H9 (cell line): ENCODE measurements around the gene IQGAP3. TPM values are rescaled to one million over a fixed set of nuclear protein-coding genes. Genes with fewer than 3 reads are reported as not detected.

Experiments used
- DNase-seq: peaks from one replicate; pipeline ENCODE4 v3.0.0-alpha.2; 2017
- H2AFZ ChIP-seq: one replicate; pipeline ENCODE4 v1.6.1; 2013; ENCODE audit warnings: mild to moderate bottlenecking, low read length, control low read depth, moderate library complexity
- H2AK5ac ChIP-seq: 2 replicates; pipeline ENCODE4 v1.6.1; 2013; ENCODE audit warnings: low read length, control low read depth, mixed read lengths; ENCODE audit not compliant: insufficient read length
- H2BK120ac ChIP-seq: one replicate; pipeline ENCODE4 v1.6.1; 2013; ENCODE audit warnings: low read depth, mild to moderate bottlenecking, low read length, control low read depth, inconsistent platforms; ENCODE audit not compliant: poor library complexity, severe bottlenecking
- H2BK12ac ChIP-seq: 2 replicates; pipeline ENCODE4 v1.6.1; 2013; ENCODE audit warnings: low read length, control low read depth, mixed read lengths, low read depth; ENCODE audit not compliant: insufficient read length
- H2BK15ac ChIP-seq: 2 replicates; pipeline ENCODE4 v1.6.1; 2013; ENCODE audit warnings: low read depth, low read length, control low read depth
- H2BK20ac ChIP-seq: one replicate; pipeline ENCODE4 v1.6.1; 2013; ENCODE audit warnings: low read depth, mild to moderate bottlenecking, low read length, control low read depth, inconsistent platforms; ENCODE audit not compliant: poor library complexity, severe bottlenecking
- H2BK5ac ChIP-seq: 2 replicates; pipeline ENCODE4 v1.6.1; 2013; ENCODE audit warnings: low read length, control low read depth, mixed read lengths; ENCODE audit not compliant: insufficient read length
- H3K14ac ChIP-seq: 2 replicates; pipeline ENCODE4 v1.6.1; 2013; ENCODE audit warnings: low read length, control low read depth; ENCODE audit not compliant: insufficient read depth
- H3K18ac ChIP-seq: 2 replicates; pipeline ENCODE4 v1.6.1; 2013; ENCODE audit warnings: low read depth, mild to moderate bottlenecking, mixed read lengths, low read length, control low read depth; ENCODE audit not compliant: insufficient read length
- H3K23ac ChIP-seq: 2 replicates; pipeline ENCODE4 v1.6.1; 2013; ENCODE audit warnings: low read length, control low read depth, mixed read lengths, low read depth; ENCODE audit not compliant: insufficient read length
- H3K23me2 ChIP-seq: 2 replicates; pipeline ENCODE4 v1.6.1; 2013; ENCODE audit warnings: low read depth, mild to moderate bottlenecking, mixed read lengths, low read length, control low read depth; ENCODE audit not compliant: insufficient read length, poor library complexity, severe bottlenecking
- H3K27ac ChIP-seq: 2 replicates; pipeline ENCODE4 v1.5.1; 2013; ENCODE audit warnings: low read length, control low read depth, mixed read lengths, low read depth; ENCODE audit not compliant: insufficient read length
- H3K27me3 ChIP-seq: 2 replicates; pipeline ENCODE4 v1.6.1; 2013; ENCODE audit warnings: low read length, control low read depth, inconsistent platforms; ENCODE audit not compliant: insufficient read depth
- H3K4ac ChIP-seq: 2 replicates; pipeline ENCODE4 v1.6.1; 2013; ENCODE audit warnings: low read depth, mild to moderate bottlenecking, control low read depth, inconsistent platforms, low read length, moderate library complexity
- H3K4me1 ChIP-seq: 2 replicates; pipeline ENCODE4 v1.6.1; 2013; ENCODE audit warnings: low read length, control low read depth, inconsistent platforms; ENCODE audit not compliant: insufficient read depth
- H3K4me2 ChIP-seq: 2 replicates; pipeline ENCODE4 v1.6.1; 2013; ENCODE audit warnings: low read length, control low read depth, mixed read lengths; ENCODE audit not compliant: insufficient read length, insufficient read depth
- H3K56ac ChIP-seq: 2 replicates; pipeline ENCODE4 v1.6.1; 2013; ENCODE audit warnings: low read depth, mild to moderate bottlenecking, mixed read lengths, low read length, control low read depth; ENCODE audit not compliant: insufficient read length
- H3K79me1 ChIP-seq: 2 replicates; pipeline ENCODE4 v1.6.1; 2013; ENCODE audit warnings: low read depth, mild to moderate bottlenecking, moderate library complexity, low read length, control low read depth, inconsistent platforms; ENCODE audit not compliant: insufficient read depth, poor library complexity, severe bottlenecking
- H3K79me2 ChIP-seq: 2 replicates; pipeline ENCODE4 v1.6.1; 2013; ENCODE audit warnings: low read length, control low read depth, inconsistent platforms; ENCODE audit not compliant: insufficient read depth
- H3K9ac ChIP-seq: 2 replicates; pipeline ENCODE4 v1.6.1; 2013; ENCODE audit warnings: low read length, control low read depth, mixed read lengths; ENCODE audit not compliant: insufficient read length; ENCODE audit errors: extremely low read depth
- H3K9me3 ChIP-seq: one replicate; pipeline ENCODE4 v1.6.1; 2013; ENCODE audit warnings: low read depth, low read length, inconsistent platforms; ENCODE audit not compliant: control insufficient read depth
- H3T11ph ChIP-seq: one replicate; pipeline ENCODE4 v1.6.1; 2013; ENCODE audit warnings: mild to moderate bottlenecking, low read length, control low read depth, inconsistent platforms
- H4K20me1 ChIP-seq: one replicate; pipeline ENCODE4 v1.6.1; 2013; ENCODE audit not compliant: control insufficient read depth, insufficient read length, insufficient read depth
- H4K5ac ChIP-seq: 2 replicates; pipeline ENCODE4 v1.6.1; 2013; ENCODE audit warnings: low read depth, mild to moderate bottlenecking, mixed read lengths, low read length, control low read depth; ENCODE audit not compliant: insufficient read length
- H4K8ac ChIP-seq: replicated peaks from 2 replicates; pipeline ENCODE4 v1.6.1; 2013; ENCODE audit warnings: low read length, control low read depth, mixed read lengths, low read depth; ENCODE audit not compliant: insufficient read length
- H4K91ac ChIP-seq: 2 replicates; pipeline ENCODE4 v1.6.1; 2013; ENCODE audit warnings: low read depth, mild to moderate bottlenecking, moderate library complexity, mixed read lengths, low read length, control low read depth; ENCODE audit not compliant: insufficient read length
- H3K27ac Mint-ChIP-seq, 3 experiments: 2 replicates in 2 of 3; 3 replicates in 1 of 3; pipeline ENCODE4 v1.8.0; 2020 to 2021; ENCODE audit warnings: mixed read lengths in 3 of 3, mild to moderate bottlenecking in 1 of 3, moderate library complexity in 1 of 3
- H3K27me3 Mint-ChIP-seq: 2 replicates; pipeline ENCODE4 v1.8.0; 2021; ENCODE audit warnings: low read depth, mild to moderate bottlenecking, moderate library complexity, mixed read lengths
- H3K36me3 Mint-ChIP-seq, 3 experiments: 2 replicates in 2 of 3; 3 replicates in 1 of 3; pipeline ENCODE4 v1.8.0; 2020 to 2021; ENCODE audit warnings: low read depth in 3 of 3, mixed read lengths in 3 of 3; ENCODE audit not compliant: insufficient read depth in 1 of 3
- H3K4me1 Mint-ChIP-seq, 2 experiments: 2 replicates each; pipeline ENCODE4 v1.8.0; 2020; ENCODE audit warnings: mixed read lengths in 2 of 2
- H3K4me3 Mint-ChIP-seq, 2 experiments: 2 replicates in 1 of 2; 3 replicates in 1 of 2; pipeline ENCODE4 v1.8.0; 2020 to 2021; ENCODE audit warnings: mild to moderate bottlenecking in 2 of 2, mixed read lengths in 2 of 2, moderate library complexity in 1 of 2
- H3K9me3 Mint-ChIP-seq, 2 experiments: 2 replicates in 1 of 2; 3 replicates in 1 of 2; pipeline ENCODE4 v1.8.0; 2020; ENCODE audit warnings: mild to moderate bottlenecking in 2 of 2, mixed read lengths in 2 of 2, moderate library complexity in 1 of 2
- CTCF ChIP-seq: fragments of 200-600 bp; sonication (generic); conservative IDR thresholded peaks from 3 replicates; pipeline ENCODE4 v1.8.0; 2021; ENCODE audit warnings: antibody characterized with exemption, mild to moderate bottlenecking
- WGBS: extraction: QIAGEN DNeasy Blood & Tissue Kit; methylation state at CpG from one replicate; pipeline ENCODE4 v1.1.7; 2013; ENCODE audit warnings: missing lambda C conversion rate, low lambda C conversion rate, mixed read lengths; ENCODE audit not compliant: insufficient read length; ENCODE audit errors: extremely low coverage; 5-methylcytosine and 5-hydroxymethylcytosine counted together
- total RNA-seq: library from RNA; stranded (reverse); gene quantifications from 2 replicates; pipeline ENCODE4 v1.2.1, GENCODE V29; 2021

IQGAP3 gene
- total RNA-seq, 1 experiment from 2014 or later, result 24.5 TPM

GRCh38 chr1:156584813-156585212 is 12.4 kb upstream of the IQGAP3 start:
- Mint-ChIP-seq H3K4me3 (peak overlapping the region; percentile 26 to 27; a peak in 2 of 5 replicates), H3K27ac (peak overlapping the region in 1 of 3 experiments; percentile 75; a peak in 1 of 7 replicates), H3K4me1 (peaks cover 19% of the 10 kb centered on the region in 2 experiments), H3K36me3 (no peaks in the 10 kb centered on the region), H3K9me3 (no peaks in the 10 kb centered on the region), H3K27me3 (0 out of 2 replicates have a peak, but pooled peaks cover 2% of the 10 kb centered on the region)
- Histone ChIP-seq H4K8ac (no peak overlapping the region), H2AFZ (no peak overlapping the region), H3K27ac (no peak overlapping the region), H2BK12ac (no peak overlapping the region), H3T11ph (no peak overlapping the region), H3K4me1 (no peaks in the 10 kb centered on the region; the same call in 1 of the 2 replicates), H3K9me3 (no peaks in the 10 kb centered on the region), H3K9ac (no peak overlapping the region), H3K23ac (no peak overlapping the region), H3K18ac (no peak overlapping the region), H2BK15ac (no peak overlapping the region), H3K4ac (no peak overlapping the region), H3K23me2 (no peaks in the 10 kb centered on the region), H3K14ac (no peak overlapping the region), H3K79me1 (no peaks in the 10 kb centered on the region), H4K91ac (no peak overlapping the region), H2AK5ac (no peak overlapping the region), H4K5ac (no peak overlapping the region), H2BK20ac (no peak overlapping the region), H4K20me1 (no peaks in the 10 kb centered on the region), H2BK120ac (no peak overlapping the region), H3K27me3 (no peaks in the 10 kb centered on the region; the same call in 1 of the 2 replicates), H3K79me2 (no peaks in the 10 kb centered on the region), H2BK5ac (no peak overlapping the region), H3K56ac (no peak overlapping the region), H3K4me2 (peak overlapping the region; percentile 15)
- peak; percentile 87 for DNase-seq
- no CpG with 5 or more reads among the region's 11 CpGs for WGBS
- peak; percentile 70; the same call in 2 of the 3 replicates for TF ChIP-seq CTCF
